Thyroid gland (tissue), 4 donors: Measurements from ENCODE around the gene ARL6IP4.

ENCODE experiments used
- POLR2A ChIP-seq, 2 donors: fragments of 450-650 bp; IDR thresholded peaks; one replicate each; pipeline ENCODE4 v1.6.1; 2017; ENCODE audit warnings: antibody characterized with exemption in 2 of 2, mild to moderate bottlenecking in 2 of 2, moderate library complexity in 1 of 2
- TF ChIP-seq, protein P1 (sequence below), 6 experiments: fragments of 200-600 bp in 3 of 6; fragments of 450-650 bp in 3 of 6; sonication (generic) in 3 of 6; IDR thresholded peaks; one replicate each; pipeline ENCODE4 v1.5.1; 2016 to 2019; ENCODE audit warnings: antibody characterized with exemption in 6 of 6, mild to moderate bottlenecking in 2 of 6, inconsistent platforms in 1 of 6, moderate library complexity in 1 of 6

DNA sequence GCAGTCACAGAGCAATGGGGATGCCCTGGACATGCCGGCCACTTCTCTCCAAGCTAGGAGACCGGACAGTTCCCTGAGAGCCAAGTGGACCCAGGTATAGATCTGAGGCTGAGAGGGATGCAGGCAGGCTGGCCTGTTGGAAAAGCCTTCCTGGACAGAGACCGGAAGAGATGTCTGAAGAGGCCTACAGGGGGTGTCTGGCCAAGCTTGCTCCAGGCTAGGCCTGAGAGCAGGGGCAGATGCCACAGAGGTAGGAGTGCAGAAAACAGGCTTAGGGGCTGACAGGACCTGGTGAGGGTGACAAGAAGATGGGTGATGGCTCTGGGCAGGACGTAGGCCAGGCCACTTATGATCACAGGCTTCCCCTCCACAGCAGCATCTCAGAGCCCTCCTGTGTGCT lies 30.2 kb downstream of the ARL6IP4 start:
- TF ChIP-seq, protein P1, sequence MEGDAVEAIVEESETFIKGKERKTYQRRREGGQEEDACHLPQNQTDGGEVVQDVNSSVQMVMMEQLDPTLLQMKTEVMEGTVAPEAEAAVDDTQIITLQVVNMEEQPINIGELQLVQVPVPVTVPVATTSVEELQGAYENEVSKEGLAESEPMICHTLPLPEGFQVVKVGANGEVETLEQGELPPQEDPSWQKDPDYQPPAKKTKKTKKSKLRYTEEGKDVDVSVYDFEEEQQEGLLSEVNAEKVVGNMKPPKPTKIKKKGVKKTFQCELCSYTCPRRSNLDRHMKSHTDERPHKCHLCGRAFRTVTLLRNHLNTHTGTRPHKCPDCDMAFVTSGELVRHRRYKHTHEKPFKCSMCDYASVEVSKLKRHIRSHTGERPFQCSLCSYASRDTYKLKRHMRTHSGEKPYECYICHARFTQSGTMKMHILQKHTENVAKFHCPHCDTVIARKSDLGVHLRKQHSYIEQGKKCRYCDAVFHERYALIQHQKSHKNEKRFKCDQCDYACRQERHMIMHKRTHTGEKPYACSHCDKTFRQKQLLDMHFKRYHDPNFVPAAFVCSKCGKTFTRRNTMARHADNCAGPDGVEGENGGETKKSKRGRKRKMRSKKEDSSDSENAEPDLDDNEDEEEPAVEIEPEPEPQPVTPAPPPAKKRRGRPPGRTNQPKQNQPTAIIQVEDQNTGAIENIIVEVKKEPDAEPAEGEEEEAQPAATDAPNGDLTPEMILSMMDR (IDR thresholded peaks at IDR 0.05): no peak
- TF ChIP-seq POLR2A (IDR thresholded peaks at IDR 0.05): no peak
